ENCODE data around the gene DUOX1.

Gene DUOX1

DNA sequence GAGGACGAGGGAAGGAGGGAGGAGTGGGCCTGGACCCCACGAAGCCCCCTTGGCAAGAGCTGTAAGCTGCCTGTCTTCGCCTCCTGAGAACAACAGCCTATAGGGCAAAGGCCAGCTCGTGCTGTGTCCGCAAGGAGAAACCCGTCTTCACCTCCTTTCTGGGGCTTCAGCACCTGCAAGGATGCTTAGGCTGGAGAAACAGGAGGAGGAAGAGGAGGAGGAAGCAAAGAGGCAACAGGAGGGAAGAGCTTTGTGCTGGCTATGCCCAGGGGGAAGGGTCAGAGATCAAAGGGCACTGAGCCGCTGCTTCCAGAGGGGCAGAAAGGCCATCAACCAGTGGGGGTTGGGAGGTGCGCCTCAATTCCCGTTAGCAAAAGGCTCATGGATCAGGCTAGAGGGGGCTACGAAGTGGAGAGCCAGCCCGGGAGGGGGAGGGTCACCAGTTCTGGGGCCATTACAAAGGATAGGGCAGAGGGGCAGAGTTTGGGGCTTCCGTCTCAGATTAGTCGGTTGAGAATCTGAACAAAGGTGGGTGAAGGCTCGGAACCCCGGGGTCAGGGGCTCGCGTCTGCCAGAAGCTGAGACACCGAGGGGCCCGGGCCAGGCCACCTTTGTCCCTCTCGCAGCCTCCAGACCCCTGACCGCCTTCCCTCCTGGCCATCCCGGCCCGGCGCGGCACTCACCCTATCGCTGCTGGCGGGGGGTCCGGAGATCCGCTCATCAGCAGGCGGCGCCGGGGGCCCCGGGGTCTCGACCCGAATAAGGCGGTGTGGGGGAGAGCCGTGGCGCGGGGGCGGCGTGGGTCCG is 57.2 kb downstream of the DUOX1 start:
- TF ChIP-seq, protein P1, sequence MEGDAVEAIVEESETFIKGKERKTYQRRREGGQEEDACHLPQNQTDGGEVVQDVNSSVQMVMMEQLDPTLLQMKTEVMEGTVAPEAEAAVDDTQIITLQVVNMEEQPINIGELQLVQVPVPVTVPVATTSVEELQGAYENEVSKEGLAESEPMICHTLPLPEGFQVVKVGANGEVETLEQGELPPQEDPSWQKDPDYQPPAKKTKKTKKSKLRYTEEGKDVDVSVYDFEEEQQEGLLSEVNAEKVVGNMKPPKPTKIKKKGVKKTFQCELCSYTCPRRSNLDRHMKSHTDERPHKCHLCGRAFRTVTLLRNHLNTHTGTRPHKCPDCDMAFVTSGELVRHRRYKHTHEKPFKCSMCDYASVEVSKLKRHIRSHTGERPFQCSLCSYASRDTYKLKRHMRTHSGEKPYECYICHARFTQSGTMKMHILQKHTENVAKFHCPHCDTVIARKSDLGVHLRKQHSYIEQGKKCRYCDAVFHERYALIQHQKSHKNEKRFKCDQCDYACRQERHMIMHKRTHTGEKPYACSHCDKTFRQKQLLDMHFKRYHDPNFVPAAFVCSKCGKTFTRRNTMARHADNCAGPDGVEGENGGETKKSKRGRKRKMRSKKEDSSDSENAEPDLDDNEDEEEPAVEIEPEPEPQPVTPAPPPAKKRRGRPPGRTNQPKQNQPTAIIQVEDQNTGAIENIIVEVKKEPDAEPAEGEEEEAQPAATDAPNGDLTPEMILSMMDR (IDR thresholded peaks at IDR 0.05; ENCODE audit: insufficient read depth, missing control alignments): no peak
- DNase-seq (ENCODE audit: insufficient read length, low spot score): no peak
- FAIRE-seq: no peak

DNA sequence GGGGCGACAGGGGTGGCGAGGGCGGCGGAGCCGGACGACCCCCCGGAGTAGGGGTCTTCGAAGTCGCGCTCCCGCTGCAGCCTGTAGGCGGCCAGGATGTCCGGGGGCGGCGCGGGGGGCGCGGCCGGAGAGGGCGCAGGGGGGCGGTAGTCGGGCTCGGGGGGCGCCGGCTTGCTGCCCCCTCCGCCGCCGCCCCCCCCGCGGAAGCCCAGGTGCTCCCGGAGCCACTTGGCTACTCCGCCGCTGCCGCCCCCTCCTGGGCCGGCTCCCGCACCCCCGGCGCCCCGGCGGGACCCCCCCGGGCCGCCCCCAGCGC is 57.7 kb downstream of the DUOX1 start:
- DNase-seq (ENCODE audit: insufficient read length, low spot score) (no peak), FAIRE-seq (no peak)
- TF ChIP-seq, protein P1 (IDR thresholded peaks at IDR 0.05; ENCODE audit: insufficient read depth, missing control alignments): no peak

DNA sequence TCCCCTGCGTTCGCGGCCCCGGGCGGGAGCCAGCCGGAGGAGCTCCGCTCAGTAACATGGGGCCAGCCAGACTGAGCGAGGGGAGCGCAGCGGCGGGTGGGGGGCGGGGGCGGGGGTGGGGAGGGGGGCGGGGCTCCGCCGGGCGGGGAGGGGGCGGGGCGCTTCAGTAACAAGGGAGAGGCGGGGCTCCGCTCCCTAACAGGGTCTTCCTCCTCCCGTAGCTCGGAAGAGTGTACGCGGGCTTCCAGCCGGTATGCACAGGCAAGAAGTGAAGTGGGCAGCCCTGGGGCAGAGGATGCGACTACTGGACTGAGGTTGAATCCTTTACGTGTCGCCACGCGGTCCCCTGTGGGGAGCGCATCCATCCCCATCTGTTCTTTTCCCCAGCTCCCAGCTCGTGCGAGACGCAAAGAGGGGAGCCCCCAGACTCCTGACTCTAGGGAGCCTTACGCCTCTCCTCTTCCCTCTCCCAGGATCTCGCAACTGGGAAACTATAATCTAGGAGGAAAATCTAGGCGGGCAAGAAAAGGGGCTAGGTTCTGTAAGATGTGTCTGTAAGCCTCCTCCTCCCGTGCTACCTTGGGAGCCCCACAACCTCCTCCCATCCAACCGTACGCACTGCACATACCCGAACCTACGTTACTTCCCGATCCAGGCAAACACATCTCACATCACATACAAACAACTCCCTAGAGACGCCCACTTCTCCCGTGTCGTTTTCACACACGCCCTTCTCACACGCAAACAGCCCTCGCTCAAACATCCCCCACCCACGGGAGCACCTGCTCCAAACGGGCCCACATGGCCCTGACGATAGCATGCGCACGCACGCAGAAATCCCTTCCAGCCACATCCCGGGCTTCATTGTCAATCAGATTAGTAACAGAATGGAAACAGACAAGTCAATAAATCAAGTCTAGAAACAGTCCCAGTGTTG is 58.4 kb downstream of the DUOX1 start, which contains the start of gene SHF:
Gene SHF, minus strand, starts transcription at position 73 of the 937 bp plus-strand sequence. Its CDS starts 15 bp downstream, at position 58.
- no peak for FAIRE-seq
- DNase-seq (ENCODE audit: insufficient read length, low spot score): peak; percentile 49
- TF ChIP-seq, protein P1 (IDR thresholded peaks at IDR 0.05; ENCODE audit: insufficient read depth, missing control alignments): no peak

DNA sequence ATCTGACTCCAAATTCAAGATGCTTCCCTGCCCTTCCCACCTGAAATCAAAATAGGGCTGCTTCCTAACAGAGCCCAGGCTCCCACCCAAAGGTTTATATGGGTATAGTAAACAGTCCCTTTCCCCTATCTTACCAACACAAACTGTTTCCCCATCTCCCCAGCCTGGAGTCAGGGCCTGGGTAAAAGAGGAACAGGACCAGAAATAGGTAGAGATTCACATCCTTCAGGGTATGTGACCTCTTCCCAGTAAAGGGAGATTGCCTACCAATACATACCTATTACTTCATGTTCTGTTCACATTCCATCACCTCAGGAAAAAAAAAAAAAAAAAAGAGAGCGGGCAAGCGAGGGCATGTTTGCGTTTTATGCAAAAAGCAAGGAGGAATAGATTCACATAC is 67.7 kb downstream of the DUOX1 start:
- no peak for FAIRE-seq
- DNase-seq (ENCODE audit: insufficient read length, low spot score): no peak
- TF ChIP-seq, protein P1 (IDR thresholded peaks at IDR 0.05; ENCODE audit: insufficient read depth, missing control alignments): no peak

DNA sequence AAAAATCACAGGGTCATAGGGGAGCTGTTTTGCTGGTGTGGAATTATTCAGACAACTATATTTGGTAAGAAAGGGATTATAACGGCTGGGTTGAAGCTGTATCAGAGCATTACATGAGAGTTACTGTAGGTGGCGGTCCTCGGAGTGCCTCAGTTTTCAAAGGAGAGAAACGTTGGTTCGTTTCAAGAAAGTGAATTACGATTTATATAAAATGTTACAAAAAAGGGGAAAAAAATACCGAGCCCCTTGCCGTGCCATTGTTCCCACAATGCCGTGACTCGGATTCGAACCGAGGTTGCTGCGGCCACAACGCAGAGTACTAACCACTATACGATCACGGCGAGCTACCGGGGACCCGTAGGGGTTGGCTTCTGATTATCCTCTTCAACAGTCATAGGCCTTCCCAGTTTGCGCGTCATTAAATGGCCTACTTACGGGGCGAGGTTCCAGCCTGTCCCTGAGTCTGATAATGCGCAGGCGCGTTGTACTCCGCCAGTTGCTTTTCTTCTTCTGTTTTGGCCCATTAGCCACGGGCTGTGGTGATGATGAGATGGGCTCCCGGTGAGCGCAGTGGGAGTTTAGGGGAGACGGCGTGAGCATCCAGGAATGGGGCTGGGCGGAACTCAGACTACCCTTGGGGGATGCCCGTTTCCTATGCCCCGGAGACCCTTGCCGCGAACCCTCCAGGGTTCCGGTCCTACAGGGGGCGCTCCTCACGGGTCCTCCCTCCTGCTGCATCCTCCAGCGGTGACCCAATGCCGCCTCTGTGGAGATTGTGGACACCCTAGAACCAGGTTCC is 68.7 kb downstream of the DUOX1 start:
- DNase-seq (ENCODE audit: insufficient read length, low spot score): no peak
- no peak for FAIRE-seq
- TF ChIP-seq, protein P1 (IDR thresholded peaks at IDR 0.05; ENCODE audit: insufficient read depth, missing control alignments): peak; percentile 65

DNA sequence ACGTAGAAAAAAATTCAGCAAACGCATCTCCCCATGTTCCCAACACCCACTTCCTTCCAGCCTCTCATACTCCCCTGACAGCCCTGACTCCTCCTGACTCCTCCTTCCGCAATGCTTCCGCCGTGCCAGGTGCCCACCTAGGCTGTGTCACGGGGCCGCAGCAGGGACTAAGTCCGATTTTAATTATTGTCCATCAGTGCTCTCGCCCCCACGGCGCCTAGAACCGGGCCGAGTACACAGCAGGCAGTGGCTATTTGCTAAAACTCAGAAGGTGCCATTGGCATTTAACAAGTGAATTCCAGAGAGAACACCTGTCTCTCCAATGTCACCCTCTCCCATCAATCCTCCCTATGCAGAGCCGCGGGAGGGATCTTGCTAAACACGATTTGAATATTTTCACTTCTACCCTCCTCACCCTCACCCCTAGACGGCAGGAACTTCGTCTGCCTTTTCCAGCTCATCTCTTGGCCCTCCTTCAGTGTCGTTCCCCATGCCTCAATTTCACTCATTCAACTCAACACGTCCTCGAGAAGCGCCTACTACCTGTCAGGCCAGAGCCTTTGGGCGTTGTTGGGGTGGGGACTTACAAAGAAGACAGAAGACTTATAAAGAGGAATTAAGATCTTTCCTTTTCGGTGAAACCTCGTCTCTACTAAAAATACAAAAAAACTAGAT is 69.5 kb downstream of the DUOX1 start:
- TF ChIP-seq, protein P1 (IDR thresholded peaks at IDR 0.05; ENCODE audit: insufficient read depth, missing control alignments): no peak
- FAIRE-seq (no peak), DNase-seq (ENCODE audit: insufficient read length, low spot score) (no peak)

Data from D721Med (cell line).